Neural cell (in vitro differentiated cells): ENCODE measurements around the gene SHOX. TPM values are rescaled to one million over a fixed set of nuclear protein-coding genes. Genes with fewer than 3 reads are reported as not detected.
"Not testable (repeated sequence)": the region's sequence is repeated elsewhere in the genome, so short reads cannot be mapped to it uniquely, and the experiment has no call there.

ENCODE experiments used
- H2AFZ ChIP-seq: fragments of 200-600, 300-800 bp; sonication (generic), shearing (Covaris generic); 2 replicates; pipeline ENCODE4 v1.6.0; 2014; ENCODE audit warnings: low read depth, mild to moderate bottlenecking, antibody characterized with exemption, low read length, moderate library complexity
- H3F3A ChIP-seq: fragments of 200-600 bp; shearing (Covaris generic); 2 replicates; pipeline ENCODE4 v1.6.1; 2016; ENCODE audit warnings: mild to moderate bottlenecking, moderate library complexity, mixed read lengths, antibody characterized with exemption, low read length; ENCODE audit not compliant: insufficient read depth, poor library complexity, severe bottlenecking
- H3K27ac ChIP-seq: fragments of 200-600, 300-800 bp; sonication (generic), shearing (Covaris generic); 2 replicates; pipeline ENCODE4 v1.5.1; 2014; ENCODE audit warnings: mild to moderate bottlenecking, low read length, moderate library complexity
- H3K27me3 ChIP-seq: fragments of 300-800, 200-600 bp; sonication (generic), shearing (Covaris generic); 2 replicates; pipeline ENCODE4 v1.6.0; 2014; ENCODE audit warnings: mild to moderate bottlenecking, low read depth, low read length, moderate library complexity; ENCODE audit not compliant: insufficient read depth
- H3K36me3 ChIP-seq: fragments of 300-800, 200-600 bp; sonication (generic), shearing (Covaris generic); 2 replicates; pipeline ENCODE4 v1.5.1; 2014; ENCODE audit warnings: mild to moderate bottlenecking, antibody characterized with exemption, low read length, moderate library complexity; ENCODE audit not compliant: insufficient read depth
- H3K4me2 ChIP-seq: fragments of 300-800, 200-600 bp; sonication (generic), shearing (Covaris generic); 2 replicates; pipeline ENCODE4 v1.6.0; 2014; ENCODE audit warnings: mild to moderate bottlenecking, low read length
- H3K4me3 ChIP-seq: fragments of 300-800, 200-600 bp; sonication (generic), shearing (Covaris generic); 2 replicates; pipeline ENCODE4 v1.5.1; 2014; ENCODE audit warnings: mild to moderate bottlenecking, low read length, moderate library complexity
- H3K79me2 ChIP-seq: fragments of 200-600 bp; shearing (Covaris generic); replicated peaks from 2 replicates; pipeline ENCODE4 v1.6.0; 2014; ENCODE audit warnings: mild to moderate bottlenecking, low read length, moderate library complexity; ENCODE audit not compliant: insufficient read depth
- H3K9ac ChIP-seq: fragments of 300-800, 200-600 bp; sonication (generic), shearing (Covaris generic); 2 replicates; pipeline ENCODE4 v1.6.1; 2016; ENCODE audit warnings: mild to moderate bottlenecking, low read length, mixed read lengths
- H3K9me2 ChIP-seq: fragments of 200-600 bp; shearing (Covaris generic); 2 replicates; pipeline ENCODE4 v1.6.1; 2016; ENCODE audit warnings: mild to moderate bottlenecking, low read length, mixed read lengths; ENCODE audit not compliant: insufficient read depth
- H3K9me3 ChIP-seq: fragments of 200-600, 300-800 bp; sonication (generic), shearing (Covaris generic); 2 replicates; pipeline ENCODE4 v1.6.1; 2016; ENCODE audit warnings: mild to moderate bottlenecking, mixed run types, low read length, moderate library complexity, mixed read lengths
- H4K20me1 ChIP-seq: fragments of 200-600 bp; shearing (Covaris generic); 2 replicates; pipeline ENCODE4 v1.6.1; 2016; ENCODE audit warnings: mild to moderate bottlenecking, mixed run types; ENCODE audit not compliant: insufficient read depth
- CTCF ChIP-seq: fragments of 450-650 bp; IDR thresholded peaks from 2 replicates; pipeline ENCODE4 v1.5.1; 2014; ENCODE audit warnings: antibody characterized with exemption, mild to moderate bottlenecking, moderate library complexity; ENCODE audit not compliant: poor library complexity, severe bottlenecking
- EP300 ChIP-seq: fragments of 450-650 bp; conservative IDR thresholded peaks from 2 replicates; pipeline ENCODE4 v1.6.1; 2014; ENCODE audit warnings: antibody characterized with exemption, mild to moderate bottlenecking, moderate library complexity; ENCODE audit not compliant: poor library complexity, severe bottlenecking
- EZH2 ChIP-seq: fragments of 200-600, 300-800 bp; shearing (Covaris generic), sonication (generic); IDR thresholded peaks from 2 replicates; pipeline ENCODE4 v1.6.1; 2014; ENCODE audit warnings: antibody characterized with exemption, low read length, borderline replicate concordance, mild to moderate bottlenecking; ENCODE audit not compliant: insufficient read depth, poor library complexity, severe bottlenecking
- MXI1 ChIP-seq: fragments of 450-650 bp; conservative IDR thresholded peaks from 2 replicates; pipeline ENCODE4 v1.6.1; 2014; ENCODE audit warnings: antibody characterized with exemption, mild to moderate bottlenecking; ENCODE audit not compliant: poor library complexity, severe bottlenecking
- POLR2AphosphoS5 ChIP-seq: IDR thresholded peaks from 2 replicates; pipeline ENCODE4 v1.6.1; 2012
- RAD21 ChIP-seq: fragments of 450-650 bp; conservative IDR thresholded peaks from 2 replicates; pipeline ENCODE4 v1.6.1; 2014; ENCODE audit warnings: antibody characterized with exemption, mild to moderate bottlenecking, moderate library complexity
- REST ChIP-seq: IDR thresholded peaks from 2 replicates; pipeline ENCODE4 v1.6.1; 2012; ENCODE audit warnings: borderline replicate concordance
- SMC3 ChIP-seq: fragments of 450-650 bp; conservative IDR thresholded peaks from 2 replicates; pipeline ENCODE4 v1.6.1; 2014; ENCODE audit warnings: antibody characterized with exemption, mild to moderate bottlenecking, moderate library complexity; ENCODE audit not compliant: poor library complexity
- TAF1 ChIP-seq: IDR thresholded peaks from 2 replicates; pipeline ENCODE4 v1.6.1; 2012; ENCODE audit warnings: low read depth
- polyA plus RNA-seq: library from polyadenylated mRNA; depleted of rRNA; stranded (reverse); fragments of >200 nt; gene quantifications from 2 replicates; pipeline ENCODE4 v1.2.3, GENCODE V29; 2014

Gene SHOX
- polyA plus RNA-seq, 1 donor from 2014 or later = not detected

- Histone ChIP-seq H3K4me2 (no peak overlapping the region), H3F3A (no peaks in the 10 kb centered on the region), H3K36me3 (no peaks in the 10 kb centered on the region), H3K4me3 (no peak overlapping the region), H3K79me2 (no peaks in the 10 kb centered on the region), H2AFZ (no peak overlapping the region), H3K9ac (no peak overlapping the region), H4K20me1 (no peaks in the 10 kb centered on the region), H3K27me3 (peaks cover 11% of the 10 kb centered on the region), H3K9me3 (no peaks in the 10 kb centered on the region), H3K9me2 (no peaks in the 10 kb centered on the region), H3K27ac (no peak overlapping the region)
- TF ChIP-seq TAF1 (no peak), RAD21 (no peak), EP300 (no peak), SMC3 (no peak), EZH2 (no peak), CTCF (no peak), MXI1 (no peak), REST (no peak), POLR2AphosphoS5 (no peak)
Measured at GRCh38 chrX:650811-651210, 20.2 kb downstream of the SHOX start.

GRCh38 chrX:651922-652321, 21.3 kb downstream of the SHOX start:
- H3K79me2 ChIP-seq, H3K9ac ChIP-seq, H3F3A ChIP-seq, H3K9me2 ChIP-seq, H2AFZ ChIP-seq, H3K36me3 ChIP-seq, H3K9me3 ChIP-seq, H3K27me3 ChIP-seq, H4K20me1 ChIP-seq, H3K27ac ChIP-seq, H3K4me3 ChIP-seq, H3K4me2 ChIP-seq: not testable (repeated sequence)

- Histone ChIP-seq H3F3A (no peaks in the 10 kb centered on the region), H3K79me2 (no peaks in the 10 kb centered on the region), H3K9me2 (no peaks in the 10 kb centered on the region), H4K20me1 (no peaks in the 10 kb centered on the region), H3K27ac (no peak overlapping the region), H2AFZ (no peak overlapping the region), H3K36me3 (no peaks in the 10 kb centered on the region), H3K4me2 (no peak overlapping the region), H3K9me3 (no peaks in the 10 kb centered on the region), H3K27me3 (no peaks in the 10 kb centered on the region), H3K4me3 (no peak overlapping the region), H3K9ac (no peak overlapping the region)
- TF ChIP-seq EP300 = no peak
- TF ChIP-seq REST = no peak
- TF ChIP-seq MXI1 = no peak
- TF ChIP-seq RAD21 = no peak
- no peak for TF ChIP-seq SMC3
- no peak for TF ChIP-seq POLR2AphosphoS5
- no peak for TF ChIP-seq TAF1
- no peak for TF ChIP-seq CTCF
- no peak for TF ChIP-seq EZH2
Measured at GRCh38 chrX:652341-652741, 21.8 kb downstream of the SHOX start.
